IMR-90 (cell line): ENCODE results near the gene GAS7. TPM values are rescaled to one million over a fixed set of nuclear protein-coding genes. Genes with fewer than 3 reads are reported as not detected.

Experiments used
- ATAC-seq: fragments of 200-7000 bp; cut with Tn5 transposase; 2 replicates; pipeline ENCODE4 v1.9.1; 2020; ENCODE audit warnings: low read depth, mild to moderate bottlenecking, moderate library complexity
- BruUV-seq: library from RNA; stranded (reverse); fragments of 400-500 nt; replicated peaks from 2 replicates; lab custom pipeline; 2021; lab: Mats Ljungman, UMichigan
- CTCF ChIA-PET: fragments of 300-600 bp; formaldehyde crosslinking; extraction: SDS; loops from one replicate; lab custom pipeline; 2021; ENCODE audit warnings: antibody characterized with exemption; lab: Yijun Ruan, JAX
- POLR2A ChIA-PET: fragments of 300-600 bp; sonication (Branson Sonifier 250); formaldehyde crosslinking; loops from one replicate; lab custom pipeline; 2022; ENCODE audit warnings: antibody characterized with exemption; ENCODE audit not compliant: unreplicated experiment; lab: Charles Lee
- DNase-seq: peaks from one replicate; pipeline ENCODE4 v3.0.0; 2013
- H2AFZ ChIP-seq: replicated peaks from 2 replicates; pipeline ENCODE3; 2013; ENCODE audit warnings: low read length, mild to moderate bottlenecking; ENCODE audit not compliant: poor library complexity
- H2AK5ac ChIP-seq: 2 replicates; pipeline ENCODE4 v1.6.1; 2013; ENCODE audit warnings: low read depth, low read length, inconsistent platforms
- H2AK9ac ChIP-seq: replicated peaks from 2 replicates; pipeline ENCODE3; 2013; ENCODE audit warnings: mild to moderate bottlenecking, low read depth, low read length, moderate library complexity; ENCODE audit not compliant: poor library complexity
- H2BK120ac ChIP-seq: 2 replicates; pipeline ENCODE4 v1.6.1; 2013; ENCODE audit warnings: low read depth, low read length, inconsistent platforms
- H2BK15ac ChIP-seq: 3 replicates; pipeline ENCODE4 v1.6.1; 2013; ENCODE audit warnings: low read depth, low read length, inconsistent platforms
- H2BK20ac ChIP-seq: 2 replicates; pipeline ENCODE4 v1.6.1; 2013; ENCODE audit warnings: low read depth, mild to moderate bottlenecking, inconsistent platforms, low read length, moderate library complexity
- H2BK5ac ChIP-seq: 2 replicates; pipeline ENCODE4 v1.6.1; 2013; ENCODE audit warnings: mild to moderate bottlenecking, low read depth, low read length, inconsistent platforms; ENCODE audit not compliant: poor library complexity, severe bottlenecking
- H3K14ac ChIP-seq: replicated peaks from 2 replicates; pipeline ENCODE4 v1.6.1; 2013; ENCODE audit warnings: low read depth, low read length, inconsistent platforms
- H3K18ac ChIP-seq: 2 replicates; pipeline ENCODE4 v1.6.1; 2013; ENCODE audit warnings: low read depth, low read length, control low read depth
- H3K23ac ChIP-seq: 2 replicates; pipeline ENCODE4 v1.6.1; 2013; ENCODE audit warnings: low read depth, low read length, inconsistent platforms
- H3K27ac ChIP-seq: 2 replicates; pipeline ENCODE4 v1.5.1; 2013; ENCODE audit warnings: mild to moderate bottlenecking, control low read depth, low read length; ENCODE audit not compliant: insufficient read depth
- H3K27me3 ChIP-seq: 2 replicates; pipeline ENCODE4 v1.6.1; 2013; ENCODE audit warnings: low read length; ENCODE audit not compliant: control insufficient read depth, insufficient read depth
- H3K36me3 ChIP-seq: 2 replicates; pipeline ENCODE4 v1.6.1; 2013; ENCODE audit warnings: low read length, mixed read lengths; ENCODE audit not compliant: control insufficient read depth, insufficient read depth
- H3K4ac ChIP-seq: 2 replicates; pipeline ENCODE4 v1.6.1; 2013; ENCODE audit warnings: low read depth, low read length, inconsistent platforms
- H3K4me1 ChIP-seq: 2 replicates; pipeline ENCODE4 v1.6.1; 2013; ENCODE audit warnings: low read length, mixed read lengths; ENCODE audit not compliant: control insufficient read depth, insufficient read depth
- H3K4me2 ChIP-seq: 2 replicates; pipeline ENCODE4 v1.6.1; 2013; ENCODE audit warnings: low read depth, mild to moderate bottlenecking, control low read depth, low read length, moderate library complexity
- H3K4me3 ChIP-seq: 2 replicates; pipeline ENCODE4 v1.5.1; 2013; ENCODE audit warnings: low read depth, mild to moderate bottlenecking, control low read depth, low read length, moderate library complexity; ENCODE audit not compliant: insufficient read depth
- H3K56ac ChIP-seq: 2 replicates; pipeline ENCODE4 v1.6.1; 2013; ENCODE audit warnings: low read length, inconsistent platforms; ENCODE audit not compliant: insufficient read depth; ENCODE audit errors: extremely low read depth
- H3K79me1 ChIP-seq, 2 experiments: 2 replicates each; pipeline ENCODE4 v1.6.1; 2013; ENCODE audit warnings: low read length in 2 of 2, inconsistent platforms in 1 of 2, low read depth in 1 of 2
- H3K9ac ChIP-seq: 2 replicates; pipeline ENCODE4 v1.6.1; 2013; ENCODE audit warnings: low read depth, low read length, control low read depth
- H3K9me1 ChIP-seq: 2 replicates; pipeline ENCODE4 v1.6.1; 2013; ENCODE audit warnings: low read length, inconsistent platforms; ENCODE audit not compliant: insufficient read depth
- H3K9me3 ChIP-seq: 2 replicates; pipeline ENCODE4 v1.6.1; 2013; ENCODE audit warnings: low read length; ENCODE audit not compliant: control insufficient read depth, insufficient read depth
- H4K20me1 ChIP-seq: 2 replicates; pipeline ENCODE4 v1.6.1; 2013; ENCODE audit warnings: low read length, inconsistent platforms; ENCODE audit not compliant: insufficient read depth
- H4K5ac ChIP-seq: 2 replicates; pipeline ENCODE4 v1.6.1; 2013; ENCODE audit warnings: mild to moderate bottlenecking, low read depth, low read length, control low read depth
- H4K8ac ChIP-seq, 2 experiments: 2 replicates each; pipeline ENCODE4 v1.6.1; 2013; ENCODE audit warnings: low read depth in 2 of 2, low read length in 2 of 2, control low read depth in 1 of 2, inconsistent platforms in 1 of 2
- H4K91ac ChIP-seq: 2 replicates; pipeline ENCODE4 v1.6.1; 2013; ENCODE audit warnings: low read depth, low read length, inconsistent platforms; ENCODE audit not compliant: insufficient read depth
- BHLHE40 ChIP-seq: fragments of 150-350 bp; IDR thresholded peaks from 2 replicates; pipeline ENCODE4 v1.6.1; 2016; ENCODE audit warnings: mild to moderate bottlenecking, low read depth, low read length
- CEBPB ChIP-seq: IDR thresholded peaks from 2 replicates; pipeline ENCODE4 v1.6.1; 2012; ENCODE audit warnings: low read depth, low read length, improper control_type of control experiment
- CHD1 ChIP-seq: IDR thresholded peaks from 2 replicates; pipeline ENCODE4 v1.6.1; 2012; ENCODE audit warnings: low read depth, low read length, improper control_type of control experiment
- FOS ChIP-seq: fragments of 150-350 bp; IDR thresholded peaks from 2 replicates; pipeline ENCODE4 v1.6.1; 2016; ENCODE audit warnings: low read depth, low read length
- MXI1 ChIP-seq: IDR thresholded peaks from 2 replicates; pipeline ENCODE4 v1.6.1; 2012; ENCODE audit warnings: low read depth, mild to moderate bottlenecking, low read length, moderate library complexity, borderline replicate concordance
- NFE2L2 ChIP-seq: fragments of 150-350 bp; IDR thresholded peaks from 2 replicates; pipeline ENCODE4 v1.6.1; 2016; ENCODE audit warnings: low read depth, mild to moderate bottlenecking, low read length
- RAD21 ChIP-seq: IDR thresholded peaks from 2 replicates; pipeline ENCODE4 v1.6.1; 2012; ENCODE audit warnings: low read length, improper control_type of control experiment
- WGBS, 2 experiments: methylation state at CpG; one replicate each; pipeline versions ENCODE4 v1.1.5 to v1.1.7; 2013; ENCODE audit warnings: missing lambda C conversion rate in 2 of 2; ENCODE audit not compliant: insufficient read length in 1 of 2; ENCODE audit errors: extremely low coverage in 2 of 2; 5-methylcytosine and 5-hydroxymethylcytosine counted together
- dilution Hi-C: fragments of 300-500 bp; cut with HindIII; formaldehyde crosslinking; loops from one replicate; pipeline ENCODE4 v1.14.3; 2018; ENCODE audit warnings: low sequenced_read_pairs; ENCODE audit not compliant: unreplicated experiment
- in situ Hi-C: fragments of 300-500 bp; cut with MboI; formaldehyde crosslinking; loops from 3 replicates; pipeline ENCODE4 v1.14.3; 2019; ENCODE audit warnings: low sequenced_read_pairs, inconsistent platforms, mixed read lengths
- intact Hi-C: fragments of 100-400 bp; cut with micrococcal nuclease; formaldehyde crosslinking; loops from 2 replicates; pipeline ENCODE4 v1.10.0; 2022
- polyA plus RNA-seq, 3 experiments: library from polyadenylated mRNA; depleted of rRNA; stranded (reverse); fragments of >200 nt; gene quantifications; 2 replicates each; pipeline ENCODE4 v1.2.3, GENCODE V29; 2012; ENCODE audit warnings: low replicate concordance in 1 of 3
- total RNA-seq: library from RNA; depleted of rRNA; stranded (reverse); fragments of >200 nt; gene quantifications from 2 replicates; pipeline ENCODE4 v1.2.3, GENCODE V29; 2012
- TF ChIP-seq, protein P1 (sequence below): fragments of 150-350 bp; IDR thresholded peaks from 2 replicates; pipeline ENCODE4 v1.6.1; 2017; ENCODE audit warnings: mild to moderate bottlenecking, antibody characterized with exemption, low read length, low read depth
- TF ChIP-seq, protein P2 (sequence below): fragments of 150-350 bp; IDR thresholded peaks from 2 replicates; pipeline ENCODE4 v1.6.1; 2016; ENCODE audit warnings: low read depth, mild to moderate bottlenecking, low read length, moderate library complexity, borderline replicate concordance

GAS7 gene
- total and polyA plus RNA-seq, 2 of the 4 experiments (the other 2 are of a cell fraction): 4.6 to 5.0 TPM

DNA sequence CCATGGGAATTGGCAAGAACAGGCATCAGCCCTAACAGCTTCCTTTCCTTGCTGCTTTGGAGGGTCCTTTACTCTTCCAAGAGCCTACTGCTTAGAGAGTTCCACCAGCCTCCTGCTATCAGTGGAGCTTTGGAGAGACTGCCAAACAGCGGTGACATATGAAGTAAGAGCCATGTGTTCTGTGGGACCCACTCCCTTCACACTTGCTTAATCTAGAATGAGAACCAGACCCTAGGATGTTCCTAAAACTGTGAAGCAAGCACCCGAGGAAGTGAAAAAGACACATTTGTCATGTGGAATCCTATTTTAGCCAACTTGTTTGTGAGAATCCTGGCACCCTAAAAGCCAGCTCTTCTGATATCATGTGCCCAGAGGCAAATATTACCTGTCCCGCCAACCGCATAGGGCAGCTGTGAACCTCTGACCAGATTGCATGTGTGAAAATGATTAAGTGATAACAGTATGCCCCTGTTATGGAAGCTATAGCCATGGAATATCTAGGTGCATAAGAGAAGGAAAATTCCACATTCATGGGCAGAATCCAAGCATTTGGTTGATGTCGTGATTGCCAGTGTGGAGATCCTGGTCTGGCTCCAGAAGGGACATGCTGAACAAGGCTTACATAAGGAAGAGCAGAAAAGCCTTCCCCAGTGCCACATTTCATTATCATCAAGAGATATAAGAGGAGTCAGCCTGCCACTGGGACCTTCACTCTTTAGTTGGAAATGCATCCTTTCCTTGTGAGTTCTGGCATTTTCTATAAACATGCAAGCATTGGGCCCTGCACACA is 312.1 kb downstream of the GAS7 start:
- H4K8ac ChIP-seq: no peak overlapping the region
- in situ Hi-C loops (no loop called here), dilution Hi-C loops (no loop called here), intact Hi-C loops (no loop called here)
- H3K27me3 ChIP-seq: no peaks in the 10 kb centered on the region
- no peaks in the 10 kb centered on the region for H3K79me1 ChIP-seq
- H2BK5ac ChIP-seq: no peak overlapping the region
- H2BK20ac ChIP-seq: no peak overlapping the region
- H3K36me3 ChIP-seq: no peaks in the 10 kb centered on the region
- TF ChIP-seq CHD1: no peak
- TF ChIP-seq CEBPB: no peak
- TF ChIP-seq BHLHE40: no peak
- TF ChIP-seq, protein P1, sequence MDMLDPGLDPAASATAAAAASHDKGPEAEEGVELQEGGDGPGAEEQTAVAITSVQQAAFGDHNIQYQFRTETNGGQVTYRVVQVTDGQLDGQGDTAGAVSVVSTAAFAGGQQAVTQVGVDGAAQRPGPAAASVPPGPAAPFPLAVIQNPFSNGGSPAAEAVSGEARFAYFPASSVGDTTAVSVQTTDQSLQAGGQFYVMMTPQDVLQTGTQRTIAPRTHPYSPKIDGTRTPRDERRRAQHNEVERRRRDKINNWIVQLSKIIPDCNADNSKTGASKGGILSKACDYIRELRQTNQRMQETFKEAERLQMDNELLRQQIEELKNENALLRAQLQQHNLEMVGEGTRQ: no peak
- no peak for TF ChIP-seq RAD21
- TF ChIP-seq MXI1: no peak
- TF ChIP-seq NFE2L2: no peak
- no peak for TF ChIP-seq FOS
- TF ChIP-seq, protein P2, sequence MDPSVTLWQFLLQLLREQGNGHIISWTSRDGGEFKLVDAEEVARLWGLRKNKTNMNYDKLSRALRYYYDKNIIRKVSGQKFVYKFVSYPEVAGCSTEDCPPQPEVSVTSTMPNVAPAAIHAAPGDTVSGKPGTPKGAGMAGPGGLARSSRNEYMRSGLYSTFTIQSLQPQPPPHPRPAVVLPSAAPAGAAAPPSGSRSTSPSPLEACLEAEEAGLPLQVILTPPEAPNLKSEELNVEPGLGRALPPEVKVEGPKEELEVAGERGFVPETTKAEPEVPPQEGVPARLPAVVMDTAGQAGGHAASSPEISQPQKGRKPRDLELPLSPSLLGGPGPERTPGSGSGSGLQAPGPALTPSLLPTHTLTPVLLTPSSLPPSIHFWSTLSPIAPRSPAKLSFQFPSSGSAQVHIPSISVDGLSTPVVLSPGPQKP: no peak
- CTCF ChIA-PET: no interaction called here
- H3K4me3 ChIP-seq: no peak overlapping the region
- no peak overlapping the region for H3K14ac ChIP-seq
- H3K56ac ChIP-seq: no peak overlapping the region
- H3K9me3 ChIP-seq: peaks cover 9% of the 10 kb centered on the region
- H2BK120ac ChIP-seq: no peak overlapping the region
- no peak overlapping the region for H2AFZ ChIP-seq
- no peak overlapping the region for H2AK5ac ChIP-seq
- H4K20me1 ChIP-seq: no peaks in the 10 kb centered on the region
- POLR2A ChIA-PET: no interaction called here
- H3K18ac ChIP-seq: no peak overlapping the region
- WGBS, 2 experiments: no CpG with 5 or more reads among the region's 5 CpGs
- DNase-seq (no peak), ATAC-seq (no peak)
- no TSS peak for BruUV-seq
- H3K23ac ChIP-seq: no peak overlapping the region
- no peak overlapping the region for H4K5ac ChIP-seq
- H3K4me2 ChIP-seq: no peak overlapping the region
- H2AK9ac ChIP-seq: no peak overlapping the region
- H3K4ac ChIP-seq: no peak overlapping the region
- H4K91ac ChIP-seq: no peak overlapping the region
- H3K4me1 ChIP-seq: no peaks in the 10 kb centered on the region
- no peak overlapping the region for H3K9ac ChIP-seq
- H3K9me1 ChIP-seq: no peaks in the 10 kb centered on the region
- no peak overlapping the region for H2BK15ac ChIP-seq
- H3K27ac ChIP-seq: no peak overlapping the region
